Fibroblast of skin of right quadriceps (primary cell): ENCODE measurements around the gene GTF3C1.

ENCODE experiments used
- DNase-seq: peaks from one replicate; pipeline ENCODE4 v3.0.0-alpha.2; 2013

Gene GTF3C1

DNA sequence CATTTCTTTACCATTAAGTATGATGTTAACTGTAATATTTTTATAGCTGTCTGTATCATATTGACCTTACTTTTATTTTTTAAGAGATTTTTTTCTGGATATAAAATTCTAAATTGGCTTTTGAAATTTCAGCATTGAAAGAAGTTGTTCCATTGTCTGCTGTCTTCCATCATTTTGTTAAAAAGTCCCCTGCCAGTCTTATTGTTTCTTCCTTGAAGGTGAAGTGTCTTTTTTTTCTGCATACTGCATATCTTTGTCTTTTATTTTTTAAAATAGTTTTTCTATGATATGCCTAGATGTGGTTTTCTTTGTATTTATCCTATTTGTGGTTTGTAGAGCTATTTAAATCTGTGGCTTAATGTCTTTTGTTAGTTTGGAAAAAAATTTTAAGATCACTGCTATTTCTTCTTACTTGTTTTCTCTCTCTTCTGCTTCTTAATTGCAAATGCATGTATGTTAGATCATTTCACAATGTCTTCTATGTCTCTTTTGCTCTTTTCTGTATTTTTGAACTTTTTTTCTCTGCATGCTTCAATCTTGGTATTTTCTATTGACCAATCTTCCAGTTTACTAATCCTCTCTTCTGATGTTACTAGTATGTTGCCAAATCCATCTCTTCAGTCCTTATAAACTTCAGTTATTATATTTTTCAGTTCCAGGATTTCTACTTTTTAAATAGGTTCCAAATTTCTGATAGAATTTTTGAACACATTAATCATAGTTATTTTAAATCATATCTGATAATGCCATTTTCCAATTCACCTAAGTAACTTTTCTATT is 127.6 kb downstream of the GTF3C1 start:
- no peak for DNase-seq

- no peak for DNase-seq
Observed at GRCh38 chr16:27417047-27417671, 132.6 kb downstream of the GTF3C1 start.

DNA sequence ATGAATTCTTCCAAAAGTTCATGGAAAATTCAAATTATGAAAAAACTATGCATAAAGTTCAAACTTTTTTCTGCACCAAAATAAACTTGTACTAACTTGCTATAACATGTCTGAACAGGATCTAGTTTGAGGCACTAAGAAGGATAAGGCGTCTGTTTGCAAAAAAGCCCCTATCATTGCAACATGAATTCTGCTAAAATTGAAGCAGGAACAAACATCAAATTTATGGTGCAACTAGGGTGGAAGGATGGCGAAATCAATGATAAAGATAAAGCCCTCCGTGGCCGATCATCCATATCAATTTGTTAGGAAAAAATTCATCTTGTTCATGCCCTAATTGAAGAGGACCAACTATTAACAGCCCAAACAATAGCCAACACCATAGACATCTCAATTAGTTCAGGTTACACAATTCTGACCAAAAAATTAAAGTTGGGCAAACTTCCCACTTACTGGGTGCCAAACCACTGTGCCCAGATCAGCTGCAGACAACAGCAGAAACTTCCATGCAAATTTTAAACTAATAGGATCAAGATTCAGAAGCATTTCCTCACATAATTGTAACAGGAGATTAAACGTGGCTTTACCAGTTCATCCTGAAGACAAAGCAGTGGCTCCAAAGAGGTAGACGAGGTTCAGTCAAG is 134.8 kb downstream of the GTF3C1 start:
- no peak for DNase-seq

DNA sequence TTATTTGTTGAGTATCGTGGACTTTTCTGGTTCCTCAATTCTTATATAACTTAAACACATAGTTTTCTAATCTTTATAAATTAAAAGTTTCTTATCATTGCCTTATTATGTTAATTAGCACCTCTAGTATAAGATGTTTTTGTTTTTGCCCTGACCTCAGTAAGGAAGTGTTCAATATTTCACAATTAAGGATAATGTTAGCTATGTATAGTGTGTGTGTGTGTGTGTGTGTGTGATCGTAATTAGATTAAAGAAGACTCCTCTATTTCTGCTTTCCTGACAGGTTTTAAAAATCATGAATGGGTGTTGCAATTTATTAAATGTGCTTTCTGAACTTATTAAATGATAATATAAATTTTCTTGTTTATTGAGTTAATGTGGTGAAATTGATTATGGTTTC is 135.8 kb downstream of the GTF3C1 start:
- DNase-seq = no peak

DNA sequence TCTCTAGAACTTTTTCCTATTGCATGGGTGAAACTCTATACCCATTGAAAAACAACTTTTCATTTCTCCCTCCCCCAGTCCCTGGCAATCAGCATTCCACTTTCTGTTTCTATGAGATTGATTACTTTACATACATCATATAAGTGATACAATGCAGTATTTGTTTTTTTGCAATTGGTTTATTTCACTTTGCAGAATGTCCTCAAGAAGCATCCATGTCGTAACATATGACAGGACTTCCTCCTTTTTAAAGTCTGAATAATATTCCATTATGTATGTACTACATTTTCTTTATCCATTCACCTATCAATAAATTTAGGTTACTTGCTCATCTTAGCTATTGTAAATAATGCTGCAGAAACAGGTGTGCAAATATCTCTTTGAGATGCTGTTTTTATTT is 139.0 kb downstream of the GTF3C1 start:
- no peak for DNase-seq
